ENCODE results near the gene VAT1.

VAT1 gene

DNA sequence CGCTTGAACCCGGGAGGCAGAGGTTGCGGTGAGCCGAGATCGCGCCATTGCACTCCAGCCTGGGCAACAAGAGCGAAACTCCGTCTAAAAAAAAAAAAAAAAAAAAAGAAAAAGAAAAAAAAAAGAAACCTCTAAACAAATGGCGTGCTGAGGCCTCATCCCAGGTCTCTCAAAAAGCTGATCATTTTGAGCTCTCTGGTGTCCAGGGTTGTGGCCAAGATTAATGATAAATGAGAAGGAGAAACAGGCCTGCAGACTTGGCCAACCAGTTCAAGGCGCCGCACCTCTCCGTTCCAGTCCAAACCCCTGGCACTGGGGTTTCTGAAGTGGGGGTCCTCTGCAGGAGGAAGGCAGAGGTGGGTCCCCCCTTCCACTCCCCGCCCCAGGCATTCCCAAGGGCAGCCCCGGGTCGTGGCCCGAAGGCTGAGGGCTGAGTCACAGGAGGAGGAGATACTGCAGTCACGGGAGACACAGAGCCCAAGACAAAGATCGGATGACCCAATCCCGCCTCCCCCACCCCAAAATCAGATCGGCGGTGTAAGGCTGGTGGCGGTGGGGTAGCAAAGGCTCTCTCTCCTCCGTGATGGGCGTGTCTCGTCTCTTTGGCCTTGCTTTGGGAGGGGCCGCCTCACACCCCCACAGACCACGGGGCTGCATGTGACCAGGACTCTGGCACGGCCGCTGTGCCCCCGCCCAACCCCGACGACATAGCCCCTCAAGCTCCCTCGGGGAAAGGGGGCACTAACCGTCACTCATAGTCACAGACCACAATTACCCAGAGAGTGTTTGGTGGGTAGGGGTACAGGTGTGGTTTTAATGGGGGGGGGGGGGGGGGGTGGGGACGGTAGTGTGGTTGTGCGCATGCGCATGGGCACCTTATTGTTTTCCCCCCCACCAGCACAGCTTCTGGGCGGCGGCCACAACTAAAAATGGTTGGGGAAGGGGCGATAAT is 1.1 kb downstream of the VAT1 start:
- TF ChIP-seq, protein P1, sequence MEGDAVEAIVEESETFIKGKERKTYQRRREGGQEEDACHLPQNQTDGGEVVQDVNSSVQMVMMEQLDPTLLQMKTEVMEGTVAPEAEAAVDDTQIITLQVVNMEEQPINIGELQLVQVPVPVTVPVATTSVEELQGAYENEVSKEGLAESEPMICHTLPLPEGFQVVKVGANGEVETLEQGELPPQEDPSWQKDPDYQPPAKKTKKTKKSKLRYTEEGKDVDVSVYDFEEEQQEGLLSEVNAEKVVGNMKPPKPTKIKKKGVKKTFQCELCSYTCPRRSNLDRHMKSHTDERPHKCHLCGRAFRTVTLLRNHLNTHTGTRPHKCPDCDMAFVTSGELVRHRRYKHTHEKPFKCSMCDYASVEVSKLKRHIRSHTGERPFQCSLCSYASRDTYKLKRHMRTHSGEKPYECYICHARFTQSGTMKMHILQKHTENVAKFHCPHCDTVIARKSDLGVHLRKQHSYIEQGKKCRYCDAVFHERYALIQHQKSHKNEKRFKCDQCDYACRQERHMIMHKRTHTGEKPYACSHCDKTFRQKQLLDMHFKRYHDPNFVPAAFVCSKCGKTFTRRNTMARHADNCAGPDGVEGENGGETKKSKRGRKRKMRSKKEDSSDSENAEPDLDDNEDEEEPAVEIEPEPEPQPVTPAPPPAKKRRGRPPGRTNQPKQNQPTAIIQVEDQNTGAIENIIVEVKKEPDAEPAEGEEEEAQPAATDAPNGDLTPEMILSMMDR (conservative IDR thresholded peaks at IDR 0.05; ENCODE audit: control insufficient read depth, insufficient read depth, low read depth, low read length): no peak
- peak overlapping the region; percentile 93 for H3K4me3 ChIP-seq (ENCODE audit: control insufficient read depth, low read depth, low read length)
- peak; percentile 84 for DNase-seq (ENCODE audit: low read depth)

- TF ChIP-seq, protein P1 (conservative IDR thresholded peaks at IDR 0.05; ENCODE audit: control insufficient read depth, insufficient read depth, low read depth, low read length): no peak
- peak; percentile 31 for DNase-seq (ENCODE audit: low read depth)
- H3K4me3 ChIP-seq (ENCODE audit: control insufficient read depth, low read depth, low read length): peak overlapping the region; percentile 93
Observed at GRCh38 chr17:43020030-43020621, 2.1 kb downstream of the VAT1 start.

GRCh38 chr17:43019418-43019817 is 2.8 kb downstream of the VAT1 start:
- TF ChIP-seq, protein P1 (conservative IDR thresholded peaks at IDR 0.05; ENCODE audit: control insufficient read depth, insufficient read depth, low read depth, low read length): no peak
- peak overlapping the region; percentile 93 for H3K4me3 ChIP-seq (ENCODE audit: control insufficient read depth, low read depth, low read length)
- DNase-seq (ENCODE audit: low read depth): peak; percentile 50

- no peak overlapping the region for H3K4me3 ChIP-seq (ENCODE audit: control insufficient read depth, low read depth, low read length)
- DNase-seq (ENCODE audit: low read depth): peak; percentile 22
- TF ChIP-seq, protein P1 (conservative IDR thresholded peaks at IDR 0.05; ENCODE audit: control insufficient read depth, insufficient read depth, low read depth, low read length): no peak
Observed at GRCh38 chr17:43018932-43019331, 3.3 kb downstream of the VAT1 start.

- TF ChIP-seq, protein P1 (conservative IDR thresholded peaks at IDR 0.05; ENCODE audit: control insufficient read depth, insufficient read depth, low read depth, low read length): no peak
- H3K4me3 ChIP-seq (ENCODE audit: control insufficient read depth, low read depth, low read length): no peak overlapping the region
- no peak for DNase-seq (ENCODE audit: low read depth)
Observed at GRCh38 chr17:43018008-43018853, 4.0 kb downstream of the VAT1 start.

DNA sequence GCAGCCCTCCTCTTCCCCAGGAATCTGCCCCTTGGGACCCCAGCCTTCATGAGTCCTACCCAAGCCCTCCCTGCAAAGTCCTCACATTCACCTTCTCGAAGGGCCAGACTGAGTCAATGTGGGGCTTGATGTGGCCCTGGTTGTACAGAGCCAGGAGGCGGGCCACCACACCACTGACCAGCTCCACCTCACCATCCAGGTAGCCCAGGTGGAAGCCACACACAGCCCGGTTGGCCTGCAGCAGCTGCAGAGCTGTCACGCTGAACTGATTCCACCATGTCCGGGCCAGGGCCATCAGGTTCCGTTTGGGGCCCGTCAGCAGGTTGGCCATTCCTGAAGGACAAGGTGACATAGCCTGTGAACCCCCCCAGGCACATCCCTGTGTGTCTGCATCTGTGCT is 6.0 kb downstream of the VAT1 start:
- no peak overlapping the region for H3K4me3 ChIP-seq (ENCODE audit: control insufficient read depth, low read depth, low read length)
- TF ChIP-seq, protein P1 (conservative IDR thresholded peaks at IDR 0.05; ENCODE audit: control insufficient read depth, insufficient read depth, low read depth, low read length): no peak
- DNase-seq (ENCODE audit: low read depth): no peak
